DMS114 treated with DMSO at 0.1 percent for 48 hours (cell line): ENCODE data around the gene POLR3H.

Experiments used
- DNase-seq: peaks from one replicate; lab custom pipeline; 2025; ENCODE audit not compliant: unreplicated experiment; lab: John Stamatoyannopoulos, UW

The POLR3H gene

DNA sequence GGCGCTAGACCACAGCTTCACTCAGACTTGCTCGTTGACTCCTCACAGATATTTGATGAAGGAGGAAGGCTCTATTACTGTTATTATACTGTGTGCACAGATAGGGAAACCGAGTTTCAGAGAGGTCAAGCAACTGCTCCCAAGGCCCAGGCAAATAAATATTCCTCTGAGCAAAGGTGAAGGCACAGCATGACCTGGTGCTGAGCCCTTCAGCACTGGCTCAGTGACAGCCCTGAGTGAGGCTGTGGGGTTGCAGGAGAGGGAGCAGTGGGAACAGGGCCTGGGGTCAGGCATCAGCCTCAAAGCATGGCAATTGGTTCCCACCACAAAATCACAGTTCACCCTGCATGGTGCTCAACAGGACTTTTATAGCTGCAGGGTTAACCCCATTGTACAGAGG, 7.1 kb downstream of the POLR3H start:
- DNase-seq = no peak

DNA sequence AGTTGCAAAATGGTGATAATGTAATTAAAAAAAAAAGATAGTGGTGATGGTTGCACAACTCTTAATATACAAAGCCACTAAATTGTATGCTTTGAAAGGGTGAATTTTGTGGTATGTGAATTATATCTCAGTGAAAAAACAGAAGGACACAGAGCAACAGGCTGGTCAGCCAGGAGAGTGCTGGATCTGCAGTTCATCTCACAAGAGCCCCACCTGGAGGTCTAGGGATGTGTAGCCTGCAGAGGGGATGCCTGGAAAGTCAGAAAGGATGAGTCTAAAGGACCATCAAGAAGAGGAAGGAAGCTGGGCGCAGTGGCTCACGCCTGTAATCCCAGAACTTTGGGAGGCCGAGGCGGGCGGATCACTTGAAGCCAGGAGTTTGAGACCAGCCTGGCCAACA, 9.0 kb downstream of the POLR3H start:
- no peak for DNase-seq

DNA sequence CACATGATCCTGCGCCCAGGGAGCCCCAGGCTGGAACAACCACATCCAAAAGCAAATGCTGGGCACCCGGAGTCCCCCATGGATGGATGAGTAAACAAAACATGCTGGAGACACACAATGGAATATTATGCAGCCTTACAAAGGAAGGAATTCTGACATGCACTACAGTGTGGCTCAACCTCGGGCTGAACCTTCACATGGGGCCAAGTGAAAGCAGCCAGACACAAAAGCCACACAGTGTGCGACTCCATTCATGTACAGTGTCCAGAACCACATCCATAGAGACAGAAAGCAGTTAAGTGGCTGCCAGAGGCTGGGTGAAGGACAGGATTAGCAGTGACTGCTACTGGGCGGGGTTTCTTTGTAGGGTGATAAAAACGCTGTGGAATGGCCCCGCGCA, 10.1 kb downstream of the POLR3H start:
- DNase-seq = no peak

- no peak for DNase-seq
These were observed 11.1 kb downstream of the POLR3H start for GRCh38 chr22:41532908-41533825.

GRCh38 chr22:41531715-41532477, 12.4 kb downstream of the POLR3H start:
- DNase-seq = no peak

DNA sequence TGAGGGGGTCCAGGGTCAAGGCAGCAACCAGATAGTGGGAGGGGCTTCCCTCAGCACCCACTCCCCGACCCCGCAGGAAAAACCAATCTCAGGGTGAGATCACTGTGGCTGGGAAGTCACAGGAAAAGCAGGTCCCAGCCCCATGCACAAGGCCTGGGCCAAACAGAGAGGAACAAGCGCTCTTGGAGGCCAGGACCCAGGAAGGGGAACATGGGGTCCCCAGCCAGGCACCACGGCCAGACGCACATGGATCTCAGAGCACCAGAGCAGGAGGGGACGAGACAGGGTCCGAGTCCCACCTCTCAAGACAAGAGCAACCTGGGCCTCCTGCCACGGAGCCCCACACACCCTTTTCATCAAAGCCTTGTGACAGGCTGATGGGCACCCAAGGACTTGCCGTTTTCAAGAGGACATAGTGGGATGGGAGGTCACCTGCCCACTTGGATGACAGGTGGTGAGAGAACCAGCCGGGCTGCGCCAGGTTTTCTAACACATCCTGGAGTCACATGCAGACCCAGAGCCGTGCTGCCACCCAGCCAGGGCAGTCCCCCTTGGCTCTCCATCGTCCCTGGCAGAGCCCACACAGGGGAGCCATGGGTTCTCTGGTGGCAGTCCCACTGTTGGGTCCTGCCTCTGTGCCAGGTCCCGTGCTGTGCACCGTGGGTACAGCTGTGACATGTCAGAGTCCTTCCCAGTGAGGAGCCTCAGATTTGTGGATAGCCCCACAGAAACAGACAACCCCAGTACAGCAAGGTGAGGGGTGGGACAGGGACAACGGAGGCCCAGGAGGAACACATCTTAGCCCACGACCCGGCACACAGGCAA, 13.2 kb downstream of the POLR3H start:
- DNase-seq = no peak

DNA sequence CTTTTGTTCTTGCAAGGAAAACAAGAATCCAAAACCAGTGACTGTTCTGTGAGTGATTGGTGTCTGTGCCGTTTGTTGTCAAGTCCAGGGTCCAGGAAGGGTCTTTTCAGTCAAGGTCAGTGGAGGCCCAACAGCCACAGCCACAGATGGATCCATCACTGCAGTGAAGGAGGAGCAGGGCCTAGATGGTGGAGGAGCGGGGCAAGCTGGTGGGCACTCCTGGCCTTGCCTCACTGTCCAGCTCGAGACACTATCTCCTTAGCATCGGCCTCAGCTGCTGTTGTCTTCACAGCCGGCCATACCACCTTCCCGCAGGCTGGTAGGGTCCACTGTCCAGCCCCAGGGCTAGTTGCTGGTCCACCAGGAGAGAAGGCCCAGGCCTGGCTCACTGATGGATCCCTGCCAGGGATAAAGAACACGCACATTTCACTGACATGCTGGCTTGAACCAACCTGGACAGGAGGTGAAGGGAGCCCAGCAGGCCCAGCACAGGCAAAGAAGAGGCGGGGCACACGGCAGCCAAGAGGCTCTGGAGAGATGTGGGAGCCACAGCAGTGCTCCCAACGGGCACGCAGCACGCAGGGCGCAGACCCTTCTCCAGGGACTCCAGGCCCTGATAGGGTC, 15.2 kb downstream of the POLR3H start:
- no peak for DNase-seq

GRCh38 chr22:41528132-41528766, 16.0 kb downstream of the POLR3H start:
- no peak for DNase-seq

DNA sequence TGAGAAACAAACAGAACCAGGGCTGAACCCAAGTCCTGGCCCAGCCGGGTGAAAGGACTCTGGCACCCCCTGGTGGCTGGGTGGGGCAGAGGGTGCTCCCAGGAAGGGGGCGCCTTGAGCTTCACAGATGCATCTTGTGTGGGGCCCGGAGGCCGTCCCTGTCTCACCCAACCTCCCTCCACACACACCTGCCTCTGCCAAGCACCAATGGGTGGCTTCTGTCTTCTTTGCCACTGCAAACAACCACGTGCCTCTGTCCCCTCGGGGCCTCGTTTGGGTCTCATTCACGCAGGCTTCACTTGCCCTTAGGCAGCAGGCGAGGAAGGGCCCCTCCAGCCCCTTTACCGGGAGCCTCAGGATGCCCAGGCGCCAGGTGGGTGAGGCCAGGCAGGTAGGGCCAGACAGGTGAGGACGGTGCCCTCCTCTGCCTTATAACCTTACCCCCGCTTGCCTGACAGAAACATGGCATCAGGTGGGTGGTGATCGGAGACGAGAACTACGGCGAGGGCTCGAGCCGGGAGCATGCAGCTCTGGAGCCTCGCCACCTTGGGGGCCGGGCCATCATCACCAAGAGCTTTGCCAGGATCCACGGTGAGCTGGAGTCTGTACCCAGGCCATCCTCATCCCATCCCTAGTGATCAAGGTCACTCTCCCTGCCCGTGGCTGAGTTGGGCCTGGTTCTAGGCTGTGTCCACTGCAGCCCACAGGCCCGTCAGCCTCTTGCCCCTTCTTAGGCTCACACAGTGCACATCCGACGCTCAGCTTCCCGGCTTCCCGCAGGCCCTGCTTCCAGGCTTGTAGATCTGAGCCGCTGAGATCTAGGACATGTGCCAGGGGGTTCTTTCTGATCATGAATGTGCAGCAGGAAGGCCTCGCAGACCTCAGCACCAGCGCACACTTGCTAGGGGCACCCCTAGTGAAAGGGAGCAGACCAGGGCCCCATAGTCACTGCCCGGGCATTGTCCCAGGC, 17.2 kb downstream of the POLR3H start:
- DNase-seq = no peak

GRCh38 chr22:41526226-41526829, 17.9 kb downstream of the POLR3H start:
- DNase-seq = no peak

DNA sequence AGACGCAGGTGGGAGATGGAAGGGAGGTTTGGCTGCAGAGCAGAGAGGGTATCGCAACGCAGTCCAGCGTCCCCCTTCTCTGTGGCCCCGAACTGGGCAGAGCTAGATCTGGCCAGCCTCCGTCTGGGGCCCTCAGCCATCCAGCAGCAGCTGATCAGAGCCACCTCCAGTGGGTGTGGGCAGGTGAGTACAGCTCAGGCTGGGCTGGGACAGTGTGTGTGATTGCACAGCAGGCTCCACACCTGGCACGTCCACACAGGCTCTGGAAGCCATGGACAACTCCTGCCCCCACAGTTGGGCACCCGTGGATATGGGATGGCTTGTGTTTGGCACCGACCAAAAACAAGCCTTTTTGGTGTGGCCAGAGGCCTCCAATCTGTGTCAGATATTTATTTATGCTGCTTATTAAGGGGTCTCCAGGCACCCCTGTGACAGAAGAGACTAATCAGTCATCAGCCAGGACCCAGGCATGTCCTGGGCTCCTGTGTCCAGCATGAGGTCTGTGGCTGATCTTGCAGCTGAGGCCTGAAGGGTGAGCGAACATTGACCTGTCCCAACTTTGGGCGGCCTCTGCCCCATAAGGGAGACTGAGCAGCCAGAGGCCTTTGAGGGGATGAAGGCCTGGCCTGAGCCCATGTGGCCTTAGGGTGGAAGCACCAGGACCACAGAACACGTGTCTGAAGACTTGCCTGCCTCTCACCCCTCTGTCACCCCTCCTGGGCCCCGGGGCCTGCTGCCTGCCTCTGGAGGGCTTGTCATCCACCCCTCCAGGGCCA, 18.6 kb downstream of the POLR3H start:
- no peak for DNase-seq

DNA sequence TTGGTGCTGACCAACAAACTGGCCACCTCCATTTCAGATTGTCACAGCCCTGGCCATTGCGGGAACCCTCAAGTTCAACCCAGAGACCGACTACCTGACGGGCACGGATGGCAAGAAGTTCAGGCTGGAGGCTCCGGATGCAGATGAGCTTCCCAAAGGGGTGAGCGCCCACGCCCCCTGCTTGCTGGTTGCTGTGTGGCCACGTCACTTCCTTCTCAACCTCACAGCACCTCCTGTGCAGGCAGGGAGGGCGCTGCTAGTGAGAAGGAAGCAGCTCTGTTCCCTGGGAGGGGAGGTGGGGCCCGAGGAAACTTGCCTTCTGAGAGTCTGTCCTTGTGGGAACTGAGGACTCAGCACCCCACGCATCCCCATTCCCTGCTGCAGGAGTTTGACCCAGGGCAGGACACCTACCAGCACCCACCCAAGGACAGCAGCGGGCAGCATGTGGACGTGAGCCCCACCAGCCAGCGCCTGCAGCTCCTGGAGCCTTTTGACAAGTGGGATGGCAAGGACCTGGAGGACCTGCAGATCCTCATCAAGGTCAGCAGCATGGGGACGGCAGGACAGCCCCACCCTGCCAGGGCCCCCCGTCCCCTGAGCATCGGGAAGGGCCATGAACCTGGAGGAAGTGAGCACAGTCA, 19.3 kb downstream of the POLR3H start:
- no peak for DNase-seq

GRCh38 chr22:41524251-41524661, 20.0 kb downstream of the POLR3H start:
- DNase-seq = no peak

DNA sequence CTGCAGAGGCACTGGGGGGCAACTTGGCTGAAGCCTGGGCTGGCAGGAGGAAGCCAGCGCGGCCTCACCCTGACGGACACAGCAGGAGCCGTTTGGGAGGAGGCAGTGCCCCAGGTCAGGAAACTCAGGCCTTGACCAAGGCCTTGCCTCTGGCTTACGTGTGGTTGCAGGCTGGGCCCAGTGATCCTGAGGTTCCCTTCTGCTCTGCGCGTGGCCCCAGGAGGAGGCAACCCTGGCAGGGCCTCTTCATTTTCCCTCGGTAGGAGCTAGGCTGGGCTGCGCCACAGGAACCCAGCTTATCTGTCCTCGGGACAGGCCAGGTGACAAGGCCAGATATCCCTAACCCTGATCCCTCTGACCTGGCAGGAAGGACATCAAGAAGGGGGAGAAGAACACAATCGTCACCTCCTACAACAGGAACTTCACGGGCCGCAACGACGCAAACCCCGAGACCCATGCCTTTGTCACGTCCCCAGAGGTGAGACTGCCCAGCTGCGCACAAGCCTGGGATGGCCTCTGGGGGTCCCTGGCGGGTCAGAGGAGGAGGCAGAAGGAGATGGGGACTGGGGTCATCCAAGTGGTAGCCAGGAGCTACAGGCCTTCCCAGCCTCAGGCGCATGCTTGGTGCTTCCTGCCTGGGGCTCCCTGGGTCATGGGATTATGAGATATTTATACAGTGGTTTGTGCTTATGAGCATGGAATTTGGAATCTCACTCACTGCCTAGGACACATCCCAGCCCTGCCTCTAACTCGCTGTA, 20.6 kb downstream of the POLR3H start:
- DNase-seq = no peak

DNA sequence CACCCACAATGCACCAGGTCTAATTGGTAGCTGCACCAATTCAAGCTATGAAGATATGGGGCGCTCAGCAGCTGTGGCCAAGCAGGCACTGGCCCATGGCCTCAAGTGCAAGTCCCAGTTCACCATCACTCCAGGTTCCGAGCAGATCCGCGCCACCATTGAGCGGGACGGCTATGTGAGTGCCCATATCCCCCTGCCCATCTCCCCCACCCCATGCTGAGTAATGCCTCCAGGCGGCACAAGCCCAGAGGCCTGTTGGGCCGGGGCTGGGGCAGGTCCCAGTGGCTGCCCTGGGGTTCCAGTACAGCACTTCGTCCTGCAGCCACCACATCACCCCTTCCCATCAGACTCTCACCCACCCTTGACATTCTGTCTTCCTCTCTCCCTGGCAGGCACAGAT, 21.5 kb downstream of the POLR3H start:
- DNase-seq = no peak

GRCh38 chr22:41521126-41521525, 23.1 kb downstream of the POLR3H start:
- DNase-seq = no peak

- DNase-seq = no peak
These were observed 26.3 kb downstream of the POLR3H start for GRCh38 chr22:41518048-41518347.
